ENCODE measurements around the gene CCDC169. TPM values are rescaled to one million over a fixed set of nuclear protein-coding genes. Genes with fewer than 3 reads are reported as not detected.

Gene CCDC169
- polyA plus RNA-seq, 1 donor (not counting 4 experiments of a cell fraction or from before 2014, with no cell fraction given): 0.17 TPM

DNA sequence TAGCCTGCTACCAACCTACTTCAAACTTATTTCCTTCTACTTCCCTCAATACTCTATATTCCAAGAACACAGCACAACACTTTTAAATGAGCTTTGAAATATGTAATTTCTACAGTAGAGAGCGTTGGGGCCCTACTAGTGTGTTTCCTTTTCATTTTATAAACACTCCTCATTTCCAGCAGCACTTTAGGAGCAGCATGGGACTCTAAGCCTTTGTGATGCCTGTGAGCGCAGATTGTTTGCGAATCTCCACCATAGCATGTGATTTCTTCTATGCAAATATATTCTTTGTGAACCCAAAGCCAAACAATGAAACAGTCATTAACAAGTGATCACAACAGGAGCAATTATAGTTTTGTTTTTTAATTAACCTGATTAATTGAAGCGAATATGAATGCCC lies 86.9 kb downstream of the CCDC169 start:
- no peaks in the 10 kb centered on the region for H3K36me3 ChIP-seq (ENCODE audit: control insufficient read depth in 2 of 2, extremely low read depth in 1 of 2, insufficient read depth in 2 of 2, low read length in 2 of 2)
- no peaks in the 10 kb centered on the region for H3K9me1 ChIP-seq (ENCODE audit: control insufficient read depth, extremely low read depth, insufficient read depth, low read length)
- H3K9me3 ChIP-seq (ENCODE audit: control insufficient read depth, low read depth, low read length): no peaks in the 10 kb centered on the region
- dilution Hi-C loops (cut with MboI; ENCODE audit: extremely low pct_ligation_motif_present, low sequenced_read_pairs): no loop called here
- DNase-seq (ENCODE audit: low read depth, low spot score) (no peak), FAIRE-seq (no peak)
- no peak overlapping the region for H3K9ac ChIP-seq (ENCODE audit: control insufficient read depth, extremely low read depth, insufficient read depth, low read length)
- no peaks in the 10 kb centered on the region for H3K79me2 ChIP-seq (ENCODE audit: control insufficient read depth, insufficient read depth, low read length)
- no peaks in the 10 kb centered on the region for H3K4me1 ChIP-seq (ENCODE audit: control insufficient read depth, extremely low read depth, insufficient read depth, low read length)
- H3K27ac ChIP-seq (ENCODE audit: control insufficient read depth, insufficient read depth, low read length): no peak overlapping the region
- no peak overlapping the region for H2AFZ ChIP-seq (ENCODE audit: control insufficient read depth, low read length)
- no peaks in the 10 kb centered on the region for H4K20me1 ChIP-seq (ENCODE audit: control insufficient read depth, extremely low read depth, insufficient read depth, low read length)
- no peak overlapping the region for H3K4me3 ChIP-seq (ENCODE audit: control insufficient read depth in 2 of 3, extremely low read depth in 1 of 3, insufficient read depth in 2 of 3, low read depth in 1 of 3, low read length in 3 of 3)
- H3K4me2 ChIP-seq (ENCODE audit: control insufficient read depth, extremely low read depth, insufficient read depth, low read depth, low read length): no peak overlapping the region
- no peak for TF ChIP-seq CTCF (optimal IDR thresholded peaks at IDR 0.05 in 1 of 3, IDR thresholded peaks at IDR 0.05 in 1 of 3, conservative IDR thresholded peaks at IDR 0.05 in 1 of 3; ENCODE audit: extremely low read depth in 1 of 3, insufficient read depth in 2 of 3, low read length in 3 of 3)
- TF ChIP-seq EZH2 (IDR thresholded peaks at IDR 0.05; ENCODE audit: low read length): no peak
- H3K27me3 ChIP-seq (ENCODE audit: control insufficient read depth, extremely low read depth, insufficient read depth, low read length): no peaks in the 10 kb centered on the region

DNA sequence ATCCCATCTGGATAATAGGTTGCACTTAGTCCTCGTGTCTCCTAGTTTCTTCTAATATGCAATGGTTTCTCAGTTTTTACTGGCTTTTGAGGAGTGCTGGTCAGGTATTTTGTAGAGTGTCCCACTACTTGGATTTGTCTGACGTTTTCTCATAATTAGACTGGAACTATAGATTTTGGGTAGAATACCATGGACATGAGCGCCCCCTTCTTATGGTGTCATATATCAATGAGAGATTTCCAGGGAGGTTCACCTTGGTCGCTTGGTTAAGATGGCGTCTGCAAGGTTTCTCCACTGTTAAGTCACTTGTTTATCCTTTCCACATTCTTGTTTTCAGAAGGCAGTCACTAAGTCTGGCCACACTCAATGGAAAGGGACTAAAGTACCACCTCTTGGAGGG lies 89.9 kb downstream of the CCDC169 start:
- Histone ChIP-seq H3K79me2 (ENCODE audit: control insufficient read depth, insufficient read depth, low read length) (no peaks in the 10 kb centered on the region), H4K20me1 (ENCODE audit: control insufficient read depth, extremely low read depth, insufficient read depth, low read length) (no peaks in the 10 kb centered on the region), H2AFZ (ENCODE audit: control insufficient read depth, low read length) (no peak overlapping the region), H3K36me3 (ENCODE audit: control insufficient read depth in 2 of 2, extremely low read depth in 1 of 2, insufficient read depth in 2 of 2, low read length in 2 of 2) (no peaks in the 10 kb centered on the region), H3K9me1 (ENCODE audit: control insufficient read depth, extremely low read depth, insufficient read depth, low read length) (no peaks in the 10 kb centered on the region), H3K27me3 (ENCODE audit: control insufficient read depth, extremely low read depth, insufficient read depth, low read length) (no peaks in the 10 kb centered on the region), H3K9me3 (ENCODE audit: control insufficient read depth, low read depth, low read length) (no peaks in the 10 kb centered on the region), H3K9ac (ENCODE audit: control insufficient read depth, extremely low read depth, insufficient read depth, low read length) (no peak overlapping the region), H3K4me3 (ENCODE audit: control insufficient read depth in 2 of 3, extremely low read depth in 1 of 3, insufficient read depth in 2 of 3, low read depth in 1 of 3, low read length in 3 of 3) (no peak overlapping the region), H3K4me2 (ENCODE audit: control insufficient read depth, extremely low read depth, insufficient read depth, low read depth, low read length) (no peak overlapping the region), H3K4me1 (ENCODE audit: control insufficient read depth, extremely low read depth, insufficient read depth, low read length) (no peaks in the 10 kb centered on the region), H3K27ac (ENCODE audit: control insufficient read depth, insufficient read depth, low read length) (no peak overlapping the region)
- dilution Hi-C loops (cut with MboI; ENCODE audit: extremely low pct_ligation_motif_present, low sequenced_read_pairs): no loop called here
- DNase-seq (ENCODE audit: low read depth, low spot score): no peak
- FAIRE-seq: no peak
- TF ChIP-seq CTCF (optimal IDR thresholded peaks at IDR 0.05 in 1 of 3, IDR thresholded peaks at IDR 0.05 in 1 of 3, conservative IDR thresholded peaks at IDR 0.05 in 1 of 3; ENCODE audit: extremely low read depth in 1 of 3, insufficient read depth in 2 of 3, low read length in 3 of 3) (no peak), EZH2 (IDR thresholded peaks at IDR 0.05; ENCODE audit: low read length) (no peak)

Data from keratinocyte (primary cell).